NCI-H345 treated with DMSO at 0.1 percent for 48 hours (cell line): ENCODE results near the gene HMGN1.

Experiments used
- DNase-seq: peaks from one replicate; lab custom pipeline; 2025; ENCODE audit not compliant: unreplicated experiment; lab: John Stamatoyannopoulos, UW

The HMGN1 gene

DNA sequence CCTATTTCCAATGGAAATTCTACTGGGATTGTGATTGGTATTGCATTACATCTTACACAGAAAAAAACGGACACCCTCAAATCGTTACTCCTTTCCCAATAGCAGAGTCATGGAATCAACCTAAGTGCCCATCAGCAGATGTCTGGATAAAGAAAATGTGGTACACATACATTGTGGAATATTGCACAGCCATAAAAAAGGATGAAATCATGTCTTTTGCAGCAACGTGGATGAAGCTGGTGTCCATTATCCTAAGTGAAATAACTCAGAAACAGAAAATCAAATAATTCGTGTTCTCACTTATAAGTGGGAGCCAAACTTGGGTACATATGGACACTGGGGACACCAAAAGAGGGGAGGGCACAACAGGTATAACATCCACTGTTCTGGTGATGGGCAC, 14.3 kb downstream of the HMGN1 start:
- DNase-seq = no peak

DNA sequence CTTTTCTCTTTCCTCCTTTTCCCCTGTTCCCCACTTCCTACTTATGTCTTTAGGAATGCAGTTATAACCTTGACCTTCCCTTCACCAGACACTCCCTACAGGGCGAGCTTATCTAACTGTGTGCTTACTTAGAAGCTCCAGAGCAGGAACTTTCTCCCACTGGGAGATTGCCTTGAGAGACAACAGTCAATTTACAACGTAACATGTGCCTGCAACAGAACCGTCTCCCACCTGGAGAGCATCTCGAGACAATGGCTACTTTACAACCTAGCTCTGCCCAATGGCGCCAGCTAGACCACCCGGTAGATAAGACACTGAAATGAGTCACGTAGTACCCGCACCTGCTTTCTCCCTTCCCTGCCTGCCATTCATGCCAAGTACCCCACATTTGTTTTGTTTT, 16.7 kb downstream of the HMGN1 start:
- DNase-seq = no peak

- DNase-seq = no peak
Observed at GRCh38 chr21:39330001-39330400, 18.9 kb downstream of the HMGN1 start.

- DNase-seq = no peak
Observed at GRCh38 chr21:39327727-39328126, 21.2 kb downstream of the HMGN1 start.

DNA sequence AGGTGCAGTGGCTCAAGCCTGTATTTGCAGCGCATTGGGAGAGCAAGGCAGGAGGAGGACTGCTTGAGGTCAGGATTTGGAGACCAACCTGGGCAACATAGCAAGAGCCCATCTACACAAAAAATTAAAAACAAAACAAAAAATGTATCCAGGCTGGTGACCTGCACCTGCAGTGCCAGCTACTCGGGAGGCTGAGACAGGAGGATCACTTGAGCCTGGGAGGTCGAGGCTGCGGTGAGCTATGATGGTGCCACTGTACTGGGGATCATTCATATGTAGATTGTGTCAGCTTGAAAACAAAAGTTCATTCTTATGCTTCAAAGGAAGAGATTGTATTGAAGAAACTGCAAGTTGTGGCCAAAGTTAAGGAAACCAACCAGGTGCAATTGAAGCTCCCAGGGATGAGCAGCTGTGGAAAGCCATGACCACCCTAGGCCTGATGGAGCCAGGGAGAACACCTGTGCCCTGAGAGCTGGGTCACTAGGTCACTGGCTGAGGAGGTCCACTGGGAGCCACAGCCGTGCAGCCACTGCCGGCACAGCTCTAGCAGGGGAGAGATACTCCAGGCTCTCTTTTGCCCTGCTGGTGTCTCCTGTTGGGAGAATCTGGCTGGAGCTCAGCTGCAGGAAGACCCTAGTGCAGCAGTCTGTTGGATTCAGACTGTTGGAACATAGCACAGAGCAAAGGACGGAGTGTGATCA, 22.1 kb downstream of the HMGN1 start:
- no peak for DNase-seq

DNA sequence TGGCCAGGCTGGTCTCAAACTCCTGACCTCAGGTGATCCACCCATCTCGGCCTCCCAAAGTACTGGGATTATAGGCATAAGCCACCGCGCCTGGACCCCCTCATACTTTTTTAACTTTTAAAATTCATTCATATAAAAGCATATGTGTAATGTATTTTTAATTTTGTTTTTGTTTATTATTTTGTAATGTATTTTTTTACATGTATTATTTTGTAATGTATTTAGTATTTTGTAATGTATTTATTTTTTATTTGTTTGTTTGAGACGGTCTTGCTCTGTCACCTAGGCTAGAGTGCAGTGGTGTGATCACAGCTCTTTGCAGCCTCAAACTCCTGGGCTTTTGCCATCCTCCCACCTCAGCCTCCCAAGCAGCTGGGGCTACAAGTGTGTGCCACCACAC, 23.4 kb downstream of the HMGN1 start:
- no peak for DNase-seq

- DNase-seq = no peak
Observed at GRCh38 chr21:39321424-39321823, 27.5 kb downstream of the HMGN1 start.

DNA sequence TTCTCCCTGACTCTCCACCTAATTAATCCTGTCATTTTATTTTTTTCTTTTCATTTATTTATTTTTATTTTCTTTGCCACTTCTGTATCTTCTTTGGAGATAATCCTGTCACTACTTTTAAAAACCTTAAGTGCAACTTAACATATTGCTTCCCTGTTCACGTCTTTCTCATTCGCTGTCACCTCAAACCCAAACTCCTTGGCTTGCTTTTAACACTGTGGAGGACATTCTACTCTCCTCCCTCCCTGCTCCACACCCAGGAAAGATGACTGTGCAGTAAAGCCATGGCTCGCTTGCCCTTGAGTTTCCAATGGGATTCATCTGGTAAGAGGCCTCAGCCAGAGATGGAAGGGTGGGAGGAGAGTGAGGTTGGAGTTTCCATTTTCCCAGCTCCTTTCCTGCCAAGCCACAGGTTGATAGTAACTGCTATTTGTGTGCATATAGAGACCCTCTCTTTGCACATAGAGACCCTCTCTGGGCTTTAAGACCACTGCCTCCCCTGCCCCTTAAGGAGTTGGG, 29.0 kb downstream of the HMGN1 start:
- DNase-seq = no peak

DNA sequence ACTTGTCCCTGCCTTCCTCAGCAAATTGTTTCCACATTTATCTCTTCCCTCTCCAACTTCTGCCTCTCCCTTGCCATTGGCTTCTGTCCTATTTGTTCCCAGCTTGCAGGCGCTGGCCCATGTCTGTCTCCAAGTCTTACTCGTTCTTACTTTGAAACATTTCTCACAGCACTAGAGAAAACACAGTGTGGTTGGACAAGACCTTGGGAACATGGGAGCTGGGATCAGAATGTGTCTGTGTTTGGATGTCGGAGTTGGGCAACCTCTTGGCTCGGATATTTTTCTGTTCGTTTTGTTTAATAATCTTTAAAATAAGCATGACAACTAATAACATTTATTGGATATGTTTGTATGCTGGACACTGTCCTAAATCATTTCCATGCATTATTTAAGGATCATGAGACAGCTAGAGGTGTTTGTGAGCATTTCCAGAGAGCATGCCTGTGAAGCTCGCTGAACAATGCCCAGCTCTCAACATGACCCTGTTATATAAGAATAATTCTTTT, 29.6 kb downstream of the HMGN1 start:
- DNase-seq = no peak

DNA sequence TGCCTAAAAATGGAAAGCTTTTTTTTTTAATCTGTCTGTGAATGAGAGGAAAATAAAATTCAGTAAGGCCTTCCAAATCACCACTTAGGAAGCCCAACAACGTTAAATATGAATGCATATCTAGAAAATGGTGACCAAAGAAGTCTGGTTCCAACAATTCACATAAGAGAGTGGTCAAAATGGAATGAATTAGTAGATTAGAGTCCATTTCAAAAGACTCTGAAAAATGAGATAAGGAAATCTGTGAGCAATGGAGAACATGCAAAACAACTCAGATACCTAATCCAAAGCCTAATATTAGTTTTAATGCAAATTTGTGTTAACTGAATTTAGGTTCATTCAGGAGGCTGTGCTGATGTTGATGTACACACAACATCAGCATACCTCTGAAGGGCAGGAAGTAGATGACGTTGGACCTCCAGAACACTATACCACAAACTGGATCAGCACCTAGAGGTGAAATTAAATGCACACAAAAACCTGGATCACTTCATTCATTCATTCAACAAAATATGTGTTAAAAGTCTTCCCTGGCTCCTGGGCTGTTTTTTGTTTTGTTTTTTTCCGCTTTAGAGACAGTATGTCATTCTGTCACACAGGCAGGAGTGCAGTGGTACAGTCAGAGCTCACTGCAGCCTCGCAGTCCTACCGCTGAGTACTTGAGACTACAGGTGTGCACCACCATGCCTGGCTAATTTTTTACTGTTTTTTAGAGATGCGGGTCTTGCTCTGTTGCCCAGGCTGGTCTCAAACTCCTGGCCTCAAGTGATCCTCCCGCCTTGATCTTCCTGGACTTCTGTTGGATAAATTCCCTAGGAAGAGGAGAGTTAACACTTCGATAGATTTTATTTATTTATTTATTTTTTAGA, 30.6 kb downstream of the HMGN1 start:
- no peak for DNase-seq

GRCh38 chr21:39317134-39318090, 31.5 kb downstream of the HMGN1 start:
- no peak for DNase-seq

GRCh38 chr21:39316729-39317128, 32.2 kb downstream of the HMGN1 start:
- no peak for DNase-seq

DNA sequence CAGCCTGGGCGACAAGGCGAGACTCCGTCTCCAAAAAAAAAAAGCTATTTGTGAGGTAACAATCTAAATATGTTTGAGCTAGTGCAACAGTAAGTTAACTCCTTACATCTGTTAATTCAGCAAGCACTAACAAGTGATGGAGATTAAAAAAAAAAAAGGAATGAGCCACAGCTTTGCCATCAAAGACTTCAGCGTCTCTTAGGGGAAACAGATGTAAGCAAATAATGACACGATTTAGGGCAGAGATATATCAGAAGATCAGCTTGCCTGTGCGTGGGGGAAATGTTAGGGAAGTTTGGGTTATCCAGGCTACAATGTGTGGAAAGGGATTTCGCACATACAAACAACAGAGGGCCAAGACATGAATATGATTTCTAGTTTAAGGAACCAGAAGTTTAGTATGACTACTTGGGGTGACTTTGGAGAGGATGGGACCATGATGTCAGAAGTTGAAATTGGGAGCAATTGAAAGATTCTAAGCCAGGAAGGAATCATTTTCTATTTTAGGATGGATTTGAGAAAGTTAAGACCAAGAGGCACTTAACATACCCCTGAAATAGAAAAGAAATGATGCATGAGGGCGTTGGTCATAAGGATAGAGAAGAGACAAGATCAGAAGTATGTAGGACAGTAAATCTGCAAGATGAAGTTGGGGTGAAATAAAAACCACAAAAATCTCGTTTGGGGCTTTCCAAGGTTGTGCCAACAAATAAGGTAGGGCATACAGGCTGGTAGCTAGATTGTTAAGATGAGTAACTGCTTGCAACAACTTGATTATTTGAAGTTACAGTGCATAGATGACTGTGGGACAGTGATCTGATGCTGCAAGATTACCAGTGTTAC, 33.1 kb downstream of the HMGN1 start:
- no peak for DNase-seq

DNA sequence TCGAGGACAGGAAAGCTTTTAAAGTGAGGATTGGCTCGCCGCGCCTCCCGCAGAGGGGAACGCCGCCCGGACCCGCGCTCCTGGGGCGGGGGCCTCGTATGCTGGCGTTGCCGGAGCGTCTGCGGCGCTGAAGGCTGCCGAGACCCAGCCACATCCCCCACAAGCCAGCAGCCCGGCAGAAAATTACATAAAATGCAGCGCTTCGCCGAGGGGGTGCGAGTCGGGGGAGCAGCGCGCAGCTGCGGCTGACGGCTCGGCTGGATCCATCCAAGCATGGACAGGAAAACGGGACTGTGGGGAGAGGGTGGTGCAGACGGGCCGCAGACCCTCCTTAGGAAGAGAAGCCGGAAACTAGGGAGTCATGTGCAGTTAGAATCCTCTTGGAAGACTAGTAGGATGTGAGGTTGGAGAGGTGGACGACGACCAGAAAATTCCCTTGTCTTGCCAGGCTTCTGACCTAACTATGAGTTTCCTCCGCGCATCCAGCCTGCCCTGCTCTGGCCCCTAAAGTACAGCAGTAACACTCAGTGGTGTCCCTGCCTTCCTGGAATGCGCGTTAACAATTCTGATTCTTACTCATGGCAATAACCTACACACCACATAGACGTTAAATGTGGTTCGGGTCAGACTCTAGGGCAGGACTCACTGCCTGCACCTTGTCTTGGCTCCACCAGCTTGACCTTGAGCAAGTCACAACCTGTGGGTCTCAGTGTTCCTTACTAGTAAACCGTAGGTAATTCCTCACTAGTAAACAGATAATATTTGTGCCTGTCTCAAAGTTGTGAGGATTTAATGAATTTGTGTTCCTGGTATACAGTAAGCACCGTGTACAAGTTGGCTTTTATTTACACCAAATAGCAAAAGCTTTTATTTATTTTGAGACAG, 34.5 kb downstream of the HMGN1 start:
- DNase-seq = peak; percentile 42

DNA sequence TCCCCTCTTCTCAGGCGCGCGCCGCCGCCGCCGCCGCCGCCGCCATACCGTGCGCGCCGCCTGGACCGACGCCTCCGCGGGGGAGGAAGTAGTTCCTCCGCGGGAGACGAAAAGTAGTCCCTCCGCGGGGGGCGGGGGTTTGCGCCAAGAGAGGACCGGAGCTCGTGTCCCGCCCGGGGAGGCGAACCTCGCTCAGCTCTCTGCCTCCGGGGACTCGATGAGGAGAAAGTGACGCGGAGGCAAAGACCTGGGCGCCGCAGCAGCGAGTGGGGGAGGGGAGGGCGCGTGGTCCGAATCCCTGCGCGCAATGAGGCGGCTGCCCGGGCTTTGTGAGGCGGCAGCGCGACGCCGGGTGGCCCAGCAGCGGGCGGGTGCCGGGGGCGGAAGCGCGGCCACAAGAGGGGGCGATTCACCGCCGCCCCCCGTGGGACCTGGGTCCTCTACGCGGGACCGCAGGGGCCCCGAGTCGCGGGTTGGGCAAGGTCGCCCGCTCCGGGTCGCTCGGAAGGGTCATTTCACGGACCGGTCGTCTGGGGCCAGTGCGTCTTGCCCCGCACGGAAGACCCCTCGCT, 35.2 kb downstream of the HMGN1 start, which contains the start of gene BRWD1:
Gene BRWD1, minus strand, starts transcription at position 62 of the 572 bp plus-strand sequence. CDS start 141 bp downstream, outside the sequence.
- peak; percentile 60 for DNase-seq

GRCh38 chr21:39313042-39313570, 35.8 kb downstream of the HMGN1 start:
- DNase-seq = no peak

- DNase-seq = peak; percentile 96
Observed at GRCh38 chr21:39312112-39313041, 36.5 kb downstream of the HMGN1 start.
